T-helper 2 cell (primary cell): ENCODE measurements around the gene GRK1.

Source experiments
- DNase-seq, 5 experiments: peaks; one replicate each; pipeline versions ENCODE4 v3.0.0 to v3.0.0-alpha.2; 2012 to 2022

GRK1 gene

GRCh38 chr13:113650731-113651148 lies 16.3 kb upstream of the GRK1 start:
- DNase-seq, result no peak

GRCh38 chr13:113651511-113652403 lies 15.3 kb upstream of the GRK1 start:
- DNase-seq, result peak in 1 of 5 experiments; percentile 6

GRCh38 chr13:113652404-113653263 lies 14.4 kb upstream of the GRK1 start:
- no peak for DNase-seq

GRCh38 chr13:113653264-113654174 lies 13.5 kb upstream of the GRK1 start:
- peak in 1 of 5 experiments; percentile 17 for DNase-seq

- DNase-seq, result no peak
These were observed 12.9 kb upstream of the GRK1 start for GRCh38 chr13:113654175-113654560.

GRCh38 chr13:113654591-113655345 lies 12.3 kb upstream of the GRK1 start:
- DNase-seq, result no peak

- DNase-seq, result no peak
These were observed 11.5 kb upstream of the GRK1 start for GRCh38 chr13:113655346-113656002.

GRCh38 chr13:113656003-113656588 lies 10.9 kb upstream of the GRK1 start:
- no peak for DNase-seq

- peak in 1 of 5 experiments; percentile 4 for DNase-seq
These were observed 10.0 kb upstream of the GRK1 start for GRCh38 chr13:113656831-113657671.

GRCh38 chr13:113657851-113658741 lies 8.9 kb upstream of the GRK1 start, which contains the start of gene ATP4B:
TSS of gene ATP4B (minus strand) at chr13:113658198. CDS start at chr13:113658144, 54 bp downstream.
- no peak for DNase-seq

- no peak for DNase-seq
These were observed 8.2 kb upstream of the GRK1 start for GRCh38 chr13:113658836-113659235.

GRCh38 chr13:113659337-113659736 lies 7.7 kb upstream of the GRK1 start:
- DNase-seq, result no peak

- no peak for DNase-seq
These were observed 7.0 kb upstream of the GRK1 start for GRCh38 chr13:113660066-113660465.

- no peak for DNase-seq
These were observed 5.5 kb upstream of the GRK1 start for GRCh38 chr13:113661509-113661908.

GRCh38 chr13:113663934-113664333 lies 3.1 kb upstream of the GRK1 start:
- no peak for DNase-seq

- peak in 1 of 5 experiments; percentile 5 for DNase-seq
These were observed 2.0 kb upstream of the GRK1 start for GRCh38 chr13:113664751-113665596.

- peak in 1 of 5 experiments; percentile 5 for DNase-seq
These were observed 1.3 kb upstream of the GRK1 start for GRCh38 chr13:113665597-113666328.
